DND-41 (cell line): ENCODE data around the gene SLC24A3.

Experiments used
- CTCF ChIP-seq: IDR thresholded peaks from 2 replicates; pipeline ENCODE4 v1.5.1; 2012; ENCODE audit warnings: borderline replicate concordance, low read length, moderate library complexity, mild to moderate bottlenecking; ENCODE audit not compliant: poor library complexity, severe bottlenecking; ENCODE audit errors: extremely low read depth
- EZH2 ChIP-seq: IDR thresholded peaks from 3 replicates; pipeline ENCODE4 v1.6.1; 2012; ENCODE audit warnings: borderline replicate concordance, low read depth, mild to moderate bottlenecking, moderate library complexity, low read length, inconsistent platforms; ENCODE audit not compliant: severe bottlenecking

DNA sequence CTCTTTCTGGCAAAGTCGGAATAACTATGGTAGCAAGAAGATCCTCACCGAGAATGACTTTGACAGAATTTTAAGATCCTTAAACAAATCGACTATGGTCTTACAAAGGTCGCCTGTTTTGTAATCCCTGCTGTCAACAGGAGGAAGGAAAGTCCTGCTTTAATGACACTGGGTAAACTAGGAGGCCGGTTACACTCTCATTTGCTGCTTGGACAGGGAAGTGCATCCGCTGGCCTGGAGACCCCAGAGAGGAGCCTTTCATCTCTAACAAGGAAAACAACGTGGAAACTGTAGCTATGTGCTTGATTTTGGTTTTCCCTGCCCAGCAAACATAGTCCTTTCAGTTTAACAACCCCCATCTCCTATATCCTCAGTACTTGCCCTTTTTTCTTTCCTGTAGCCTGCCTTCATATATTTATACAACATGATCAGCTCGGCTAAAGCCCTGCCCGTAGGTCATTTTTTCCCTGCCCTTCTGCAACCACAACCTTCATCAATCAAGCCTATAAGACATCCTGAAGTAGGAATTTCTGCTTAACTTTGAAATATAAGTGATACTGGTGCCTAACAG is 448.5 kb downstream of the SLC24A3 start:
- TF ChIP-seq CTCF (no peak), EZH2 (no peak)
